ENCODE measurements around the gene SRSF1. TPM values are rescaled to one million over a fixed set of nuclear protein-coding genes. Genes with fewer than 3 reads are reported as not detected.
A peak's percentile ranks its signal among the peaks of the same experiment; 100 is the strongest.

Gene SRSF1
- total RNA-seq, 1 experiment from 2014 or later, result 434 TPM

DNA sequence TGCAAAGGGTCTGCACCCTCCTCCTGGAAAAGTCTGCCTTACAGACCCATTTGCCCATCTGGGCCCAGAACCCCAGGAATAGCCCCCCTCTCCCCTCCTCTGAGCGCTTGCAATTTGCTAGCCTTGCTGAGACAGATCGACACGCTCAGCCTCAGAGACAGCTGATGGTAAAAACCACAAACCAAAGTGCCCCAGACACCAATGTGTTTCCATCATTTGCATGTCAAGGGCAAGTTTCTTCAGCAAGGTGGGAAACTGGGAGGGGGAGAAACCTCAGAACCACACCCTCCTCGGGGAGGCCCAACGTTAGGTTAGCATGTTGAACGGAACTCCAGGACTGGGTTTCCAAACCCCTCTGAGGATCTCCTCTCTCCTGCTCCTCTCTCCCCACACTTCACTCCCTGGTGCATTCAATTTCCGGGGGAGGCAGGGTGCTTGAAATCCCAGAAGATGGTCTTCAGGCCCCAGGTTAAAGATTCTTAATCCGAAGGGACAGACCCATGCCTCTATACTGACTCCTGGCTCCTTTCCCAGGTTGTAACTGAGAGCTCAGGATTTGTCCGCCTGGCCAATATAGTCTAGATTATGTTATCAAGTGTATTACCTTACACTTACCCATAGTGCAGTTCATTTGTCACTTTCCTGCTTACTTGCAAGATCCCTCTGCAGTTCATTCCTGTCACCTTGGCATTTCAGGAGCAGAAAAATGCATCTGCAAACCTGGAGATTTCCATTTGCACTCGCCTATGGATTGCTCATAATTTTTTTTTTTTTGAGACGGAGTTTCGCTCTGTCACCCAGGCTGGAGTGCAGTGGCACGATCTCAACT is 50.5 kb downstream of the SRSF1 start:
- Histone ChIP-seq H2AFZ (ENCODE audit: low read depth, low read length, poor library complexity, severe bottlenecking) (no peak overlapping the region), H4K20me1 (ENCODE audit: insufficient read depth) (no peaks in the 10 kb centered on the region), H3K9ac (ENCODE audit: low read length) (peak overlapping the region; percentile 82), H3K4me1 (ENCODE audit: control insufficient read depth in 1 of 2, insufficient read depth in 2 of 2, low read length in 2 of 2) (peaks cover 46 to 55% of the 10 kb centered on the region in 2 experiments), H3K9me3 (ENCODE audit: control insufficient read depth in 1 of 2, insufficient read depth in 1 of 2, low read depth in 1 of 2, low read length in 2 of 2) (no peaks in the 10 kb centered on the region), H3K27ac (ENCODE audit: low read depth, low read length) (peak overlapping the region; percentile 97; the same call in 1 of the 2 replicates), H3K36me3 (ENCODE audit: control insufficient read depth in 1 of 2, insufficient read depth in 2 of 2, low read length in 2 of 2) (peaks cover 0 to 5% of the 10 kb centered on the region in 2 experiments; a peak in 1 of 4 replicates), H3K27me3 (ENCODE audit: insufficient read depth, low read length) (no peaks in the 10 kb centered on the region), H3K79me2 (ENCODE audit: insufficient read depth, low read length) (peaks cover 32% of the 10 kb centered on the region), H3K9me2 (ENCODE audit: insufficient read depth) (no peaks in the 10 kb centered on the region), H3K4me2 (ENCODE audit: low read length) (peak overlapping the region; percentile 99), H3K4me3 (replicated peaks in 1 of 2; ENCODE audit: low read depth in 1 of 2, low read length in 2 of 2) (peak overlapping the region; percentile 69 to 75)
- BruUV-seq (replicated peaks), result no TSS peak
- RAD21 ChIA-PET (ENCODE audit: low non-redundant PET in 1 of 2, low total read pairs in 2 of 2, uncharacterized antibody in 2 of 2, unreplicated experiment in 2 of 2), result interaction anchor here (1.0 to 1.2 kb wide), 2 partner anchors 96 kb away, joined by 3 to 4 read pairs; no protein-coding TSS in a partner anchor
- CTCF ChIA-PET, result interaction anchor here (1.0 to 3.9 kb wide), 8 partner anchors 10 to 96 kb away, joined by 3 to 14 read pairs (median 5); no protein-coding TSS in a partner anchor
- ATAC-seq (no peak), DNase-seq (ENCODE audit: low read depth, low spot score) (no peak)
- intact Hi-C loops (cut with micrococcal nuclease), result no loop called here
- POLR2A ChIA-PET, result interaction anchor here (0.6 to 2.4 kb wide), 8 partner anchors 7 to 86 kb away, joined by 3 to 11 read pairs (median 3); no protein-coding TSS in a partner anchor
- TF ChIP-seq SP1 (IDR thresholded peaks at IDR 0.05; ENCODE audit: low read depth) (no peak), CBX3 (IDR thresholded peaks at IDR 0.05; ENCODE audit: low read depth) (no peak), EGR1 (IDR thresholded peaks at IDR 0.05; ENCODE audit: low read depth) (no peak), SRF (IDR thresholded peaks at IDR 0.05; ENCODE audit: low read depth) (no peak), JUND (IDR thresholded peaks at IDR 0.05) (no peak), TCF7L2 (IDR thresholded peaks at IDR 0.05; ENCODE audit: borderline replicate concordance, extremely low read depth, insufficient read depth, insufficient read length) (no peak), SIN3A (IDR thresholded peaks at IDR 0.05; ENCODE audit: low read depth) (no peak), POLR2AphosphoS5 (IDR thresholded peaks at IDR 0.05; ENCODE audit: low read depth, low read length) (no peak; the same call in none of the 2 replicates), FOSL1 (IDR thresholded peaks at IDR 0.05; ENCODE audit: low read depth) (no peak), ZFX (IDR thresholded peaks at IDR 0.05) (no peak), EZH2phosphoT487 (IDR thresholded peaks at IDR 0.05; ENCODE audit: borderline replicate concordance) (no peak), ZNF274 (IDR thresholded peaks at IDR 0.05; ENCODE audit: low read depth, low read length) (no peak), POLR2A (IDR thresholded peaks at IDR 0.05; ENCODE audit: borderline replicate concordance, extremely low read depth, insufficient read depth, insufficient read length) (no peak), CEBPB (IDR thresholded peaks at IDR 0.05; ENCODE audit: low read depth) (no peak), YY1 (IDR thresholded peaks at IDR 0.05; ENCODE audit: extremely low read depth, insufficient replicate concordance, low read depth, low read length) (no peak)
- TF ChIP-seq, protein P1, sequence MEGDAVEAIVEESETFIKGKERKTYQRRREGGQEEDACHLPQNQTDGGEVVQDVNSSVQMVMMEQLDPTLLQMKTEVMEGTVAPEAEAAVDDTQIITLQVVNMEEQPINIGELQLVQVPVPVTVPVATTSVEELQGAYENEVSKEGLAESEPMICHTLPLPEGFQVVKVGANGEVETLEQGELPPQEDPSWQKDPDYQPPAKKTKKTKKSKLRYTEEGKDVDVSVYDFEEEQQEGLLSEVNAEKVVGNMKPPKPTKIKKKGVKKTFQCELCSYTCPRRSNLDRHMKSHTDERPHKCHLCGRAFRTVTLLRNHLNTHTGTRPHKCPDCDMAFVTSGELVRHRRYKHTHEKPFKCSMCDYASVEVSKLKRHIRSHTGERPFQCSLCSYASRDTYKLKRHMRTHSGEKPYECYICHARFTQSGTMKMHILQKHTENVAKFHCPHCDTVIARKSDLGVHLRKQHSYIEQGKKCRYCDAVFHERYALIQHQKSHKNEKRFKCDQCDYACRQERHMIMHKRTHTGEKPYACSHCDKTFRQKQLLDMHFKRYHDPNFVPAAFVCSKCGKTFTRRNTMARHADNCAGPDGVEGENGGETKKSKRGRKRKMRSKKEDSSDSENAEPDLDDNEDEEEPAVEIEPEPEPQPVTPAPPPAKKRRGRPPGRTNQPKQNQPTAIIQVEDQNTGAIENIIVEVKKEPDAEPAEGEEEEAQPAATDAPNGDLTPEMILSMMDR (IDR thresholded peaks at IDR 0.05 in 2 of 3, conservative IDR thresholded peaks at IDR 0.05 in 1 of 3; ENCODE audit: borderline replicate concordance in 1 of 3, insufficient read depth in 1 of 3, low read depth in 2 of 3, low read length in 2 of 3), result no peak
- TF ChIP-seq, protein P2, sequence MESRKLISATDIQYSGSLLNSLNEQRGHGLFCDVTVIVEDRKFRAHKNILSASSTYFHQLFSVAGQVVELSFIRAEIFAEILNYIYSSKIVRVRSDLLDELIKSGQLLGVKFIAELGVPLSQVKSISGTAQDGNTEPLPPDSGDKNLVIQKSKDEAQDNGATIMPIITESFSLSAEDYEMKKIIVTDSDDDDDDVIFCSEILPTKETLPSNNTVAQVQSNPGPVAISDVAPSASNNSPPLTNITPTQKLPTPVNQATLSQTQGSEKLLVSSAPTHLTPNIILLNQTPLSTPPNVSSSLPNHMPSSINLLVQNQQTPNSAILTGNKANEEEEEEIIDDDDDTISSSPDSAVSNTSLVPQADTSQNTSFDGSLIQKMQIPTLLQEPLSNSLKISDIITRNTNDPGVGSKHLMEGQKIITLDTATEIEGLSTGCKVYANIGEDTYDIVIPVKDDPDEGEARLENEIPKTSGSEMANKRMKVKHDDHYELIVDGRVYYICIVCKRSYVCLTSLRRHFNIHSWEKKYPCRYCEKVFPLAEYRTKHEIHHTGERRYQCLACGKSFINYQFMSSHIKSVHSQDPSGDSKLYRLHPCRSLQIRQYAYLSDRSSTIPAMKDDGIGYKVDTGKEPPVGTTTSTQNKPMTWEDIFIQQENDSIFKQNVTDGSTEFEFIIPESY (IDR thresholded peaks at IDR 0.05; ENCODE audit: extremely low read depth, insufficient replicate concordance, low read length), result no peak
- TF ChIP-seq, protein P3, sequence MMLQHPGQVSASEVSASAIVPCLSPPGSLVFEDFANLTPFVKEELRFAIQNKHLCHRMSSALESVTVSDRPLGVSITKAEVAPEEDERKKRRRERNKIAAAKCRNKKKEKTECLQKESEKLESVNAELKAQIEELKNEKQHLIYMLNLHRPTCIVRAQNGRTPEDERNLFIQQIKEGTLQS (IDR thresholded peaks at IDR 0.05), result no peak
- TF ChIP-seq, protein P4, sequence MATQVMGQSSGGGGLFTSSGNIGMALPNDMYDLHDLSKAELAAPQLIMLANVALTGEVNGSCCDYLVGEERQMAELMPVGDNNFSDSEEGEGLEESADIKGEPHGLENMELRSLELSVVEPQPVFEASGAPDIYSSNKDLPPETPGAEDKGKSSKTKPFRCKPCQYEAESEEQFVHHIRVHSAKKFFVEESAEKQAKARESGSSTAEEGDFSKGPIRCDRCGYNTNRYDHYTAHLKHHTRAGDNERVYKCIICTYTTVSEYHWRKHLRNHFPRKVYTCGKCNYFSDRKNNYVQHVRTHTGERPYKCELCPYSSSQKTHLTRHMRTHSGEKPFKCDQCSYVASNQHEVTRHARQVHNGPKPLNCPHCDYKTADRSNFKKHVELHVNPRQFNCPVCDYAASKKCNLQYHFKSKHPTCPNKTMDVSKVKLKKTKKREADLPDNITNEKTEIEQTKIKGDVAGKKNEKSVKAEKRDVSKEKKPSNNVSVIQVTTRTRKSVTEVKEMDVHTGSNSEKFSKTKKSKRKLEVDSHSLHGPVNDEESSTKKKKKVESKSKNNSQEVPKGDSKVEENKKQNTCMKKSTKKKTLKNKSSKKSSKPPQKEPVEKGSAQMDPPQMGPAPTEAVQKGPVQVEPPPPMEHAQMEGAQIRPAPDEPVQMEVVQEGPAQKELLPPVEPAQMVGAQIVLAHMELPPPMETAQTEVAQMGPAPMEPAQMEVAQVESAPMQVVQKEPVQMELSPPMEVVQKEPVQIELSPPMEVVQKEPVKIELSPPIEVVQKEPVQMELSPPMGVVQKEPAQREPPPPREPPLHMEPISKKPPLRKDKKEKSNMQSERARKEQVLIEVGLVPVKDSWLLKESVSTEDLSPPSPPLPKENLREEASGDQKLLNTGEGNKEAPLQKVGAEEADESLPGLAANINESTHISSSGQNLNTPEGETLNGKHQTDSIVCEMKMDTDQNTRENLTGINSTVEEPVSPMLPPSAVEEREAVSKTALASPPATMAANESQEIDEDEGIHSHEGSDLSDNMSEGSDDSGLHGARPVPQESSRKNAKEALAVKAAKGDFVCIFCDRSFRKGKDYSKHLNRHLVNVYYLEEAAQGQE (IDR thresholded peaks at IDR 0.05; ENCODE audit: low read depth), result no peak
